Measurements from ENCODE around the gene FCGR2B. TPM values are rescaled to one million over a fixed set of nuclear protein-coding genes. Genes with fewer than 3 reads are reported as not detected.
"Not testable (repeated sequence)": the region's sequence is repeated elsewhere in the genome, so short reads cannot be mapped to it uniquely, and the experiment has no call there.

The FCGR2B gene
- total RNA-seq, 1 experiment from 2014 or later: not detected

DNA sequence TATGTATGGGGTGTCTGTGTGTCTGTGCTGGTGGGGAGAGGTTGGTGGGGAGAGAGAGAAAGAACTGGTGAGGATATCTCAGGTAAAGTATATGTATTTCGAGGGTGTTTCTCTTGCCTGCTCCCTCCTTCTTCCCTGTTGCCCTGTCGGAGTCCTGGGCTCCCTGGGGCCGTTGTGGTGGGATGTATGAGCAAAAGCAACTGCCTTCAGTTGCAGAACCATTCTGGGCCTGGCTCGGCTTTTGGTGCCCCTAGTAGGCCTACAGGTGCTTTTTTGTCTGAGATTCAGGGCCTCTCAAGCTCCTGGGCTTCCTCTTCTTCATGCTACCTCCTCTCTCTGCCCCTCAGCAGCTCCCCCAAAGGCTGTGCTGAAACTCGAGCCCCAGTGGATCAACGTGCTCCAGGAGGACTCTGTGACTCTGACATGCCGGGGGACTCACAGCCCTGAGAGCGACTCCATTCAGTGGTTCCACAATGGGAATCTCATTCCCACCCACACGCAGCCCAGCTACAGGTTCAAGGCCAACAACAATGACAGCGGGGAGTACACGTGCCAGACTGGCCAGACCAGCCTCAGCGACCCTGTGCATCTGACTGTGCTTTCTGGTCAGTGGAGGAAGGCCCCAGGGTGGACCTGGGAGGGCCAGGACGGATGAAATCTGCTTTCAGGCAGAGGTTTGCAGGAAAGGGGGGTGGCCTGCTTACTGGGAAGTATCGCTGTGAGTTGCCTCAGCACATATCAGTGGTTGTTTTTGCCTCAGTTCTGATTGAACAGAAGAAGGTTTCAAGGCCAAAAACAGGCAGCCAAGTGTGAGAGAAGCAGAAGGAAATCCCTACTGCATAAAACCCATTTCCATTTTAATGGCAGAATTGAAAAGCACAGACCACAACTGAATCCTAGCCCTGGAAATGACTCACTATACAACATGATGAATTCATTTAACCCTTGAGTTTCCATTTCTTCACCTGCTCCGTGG is 8.4 kb downstream of the FCGR2B start:
- not testable (repeated sequence) for ATAC-seq

DNA sequence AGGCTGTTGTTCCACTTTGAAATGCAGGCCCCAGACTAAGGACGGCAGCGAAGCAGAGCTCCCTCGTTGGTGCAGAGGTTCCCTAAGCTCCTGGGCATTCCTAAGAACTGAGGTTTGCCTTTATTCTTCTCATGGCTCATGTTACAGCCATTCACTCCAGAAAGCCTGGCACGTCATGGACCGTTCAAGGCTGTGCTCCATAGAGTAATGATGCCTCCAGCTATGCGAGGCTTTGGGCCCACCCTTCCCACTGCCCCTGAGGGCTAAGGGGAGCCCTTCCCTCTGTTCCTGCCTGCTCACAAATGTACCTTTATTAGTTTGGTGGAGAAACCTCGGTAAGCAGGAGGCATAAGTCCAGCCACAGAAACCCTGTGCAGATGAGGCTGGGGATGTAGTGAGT is 10.5 kb downstream of the FCGR2B start:
- H3K79me2 ChIP-seq (ENCODE audit: insufficient read depth, low read length); H3K36me3 ChIP-seq (ENCODE audit: control insufficient read depth in 1 of 2, insufficient read depth in 2 of 2, low read length in 2 of 2); RAD21 ChIA-PET (ENCODE audit: low non-redundant PET in 1 of 2, low total read pairs in 2 of 2, uncharacterized antibody in 2 of 2, unreplicated experiment in 2 of 2); CTCF ChIA-PET; BruUV-seq (replicated peaks); H3K9me2 ChIP-seq (ENCODE audit: insufficient read depth); H3K9ac ChIP-seq (ENCODE audit: low read length); H3K9me3 ChIP-seq (ENCODE audit: control insufficient read depth in 1 of 2, insufficient read depth in 1 of 2, low read depth in 1 of 2, low read length in 2 of 2); intact Hi-C loops (cut with micrococcal nuclease); POLR2A ChIA-PET; H3K4me2 ChIP-seq (ENCODE audit: low read length); ATAC-seq; H3K27me3 ChIP-seq (ENCODE audit: insufficient read depth, low read length); DNase-seq (ENCODE audit: low read depth, low spot score); H4K20me1 ChIP-seq (ENCODE audit: insufficient read depth); H3K27ac ChIP-seq (ENCODE audit: low read depth, low read length); H3K4me3 ChIP-seq (replicated peaks in 1 of 2; ENCODE audit: low read depth in 1 of 2, low read length in 2 of 2); H2AFZ ChIP-seq (ENCODE audit: low read depth, low read length, poor library complexity, severe bottlenecking); H3K4me1 ChIP-seq (ENCODE audit: control insufficient read depth in 1 of 2, insufficient read depth in 2 of 2, low read length in 2 of 2): not testable (repeated sequence)

More for the DNA sequence above, 8.4 kb downstream of the FCGR2B start:
- H3K9me3 ChIP-seq (ENCODE audit: control insufficient read depth in 1 of 2, insufficient read depth in 1 of 2, low read depth in 1 of 2, low read length in 2 of 2); H4K20me1 ChIP-seq (ENCODE audit: insufficient read depth); RAD21 ChIA-PET (ENCODE audit: low non-redundant PET in 1 of 2, low total read pairs in 2 of 2, uncharacterized antibody in 2 of 2, unreplicated experiment in 2 of 2); H3K27me3 ChIP-seq (ENCODE audit: insufficient read depth, low read length); intact Hi-C loops (cut with micrococcal nuclease); H3K4me2 ChIP-seq (ENCODE audit: low read length); H3K9me2 ChIP-seq (ENCODE audit: insufficient read depth); H2AFZ ChIP-seq (ENCODE audit: low read depth, low read length, poor library complexity, severe bottlenecking); H3K4me1 ChIP-seq (ENCODE audit: control insufficient read depth in 1 of 2, insufficient read depth in 2 of 2, low read length in 2 of 2); H3K36me3 ChIP-seq (ENCODE audit: control insufficient read depth in 1 of 2, insufficient read depth in 2 of 2, low read length in 2 of 2); CTCF ChIA-PET; H3K4me3 ChIP-seq (replicated peaks in 1 of 2; ENCODE audit: low read depth in 1 of 2, low read length in 2 of 2); H3K27ac ChIP-seq (ENCODE audit: low read depth, low read length); BruUV-seq (replicated peaks); DNase-seq (ENCODE audit: low read depth, low spot score); POLR2A ChIA-PET; H3K79me2 ChIP-seq (ENCODE audit: insufficient read depth, low read length); H3K9ac ChIP-seq (ENCODE audit: low read length): not testable (repeated sequence)

DNA sequence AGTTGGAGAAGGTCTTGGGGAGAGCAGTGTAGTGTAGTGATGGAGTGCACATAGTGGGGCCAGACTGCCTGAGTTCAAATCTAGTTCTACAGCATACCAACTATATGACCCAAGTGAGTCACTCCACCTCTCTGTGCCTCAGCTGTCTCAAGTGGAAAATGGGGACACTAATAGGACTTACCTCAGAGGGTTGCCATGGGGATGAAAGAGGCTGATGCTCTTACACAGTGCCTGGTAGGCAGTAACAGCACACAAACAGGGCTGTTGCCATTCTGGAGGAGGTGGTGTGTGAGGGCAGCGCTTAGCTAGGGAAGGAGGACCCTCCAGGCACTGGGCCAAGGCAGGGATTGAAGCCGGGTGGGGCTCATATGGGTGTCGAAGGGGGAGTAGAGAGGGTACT is 11.5 kb downstream of the FCGR2B start:
- H2AFZ ChIP-seq (ENCODE audit: low read depth, low read length, poor library complexity, severe bottlenecking); H3K9ac ChIP-seq (ENCODE audit: low read length); POLR2A ChIA-PET; H3K4me2 ChIP-seq (ENCODE audit: low read length); H3K79me2 ChIP-seq (ENCODE audit: insufficient read depth, low read length); H3K4me3 ChIP-seq (replicated peaks in 1 of 2; ENCODE audit: low read depth in 1 of 2, low read length in 2 of 2); CTCF ChIA-PET; H3K27ac ChIP-seq (ENCODE audit: low read depth, low read length); BruUV-seq (replicated peaks); H3K9me3 ChIP-seq (ENCODE audit: control insufficient read depth in 1 of 2, insufficient read depth in 1 of 2, low read depth in 1 of 2, low read length in 2 of 2); RAD21 ChIA-PET (ENCODE audit: low non-redundant PET in 1 of 2, low total read pairs in 2 of 2, uncharacterized antibody in 2 of 2, unreplicated experiment in 2 of 2); intact Hi-C loops (cut with micrococcal nuclease); H3K36me3 ChIP-seq (ENCODE audit: control insufficient read depth in 1 of 2, insufficient read depth in 2 of 2, low read length in 2 of 2); H3K4me1 ChIP-seq (ENCODE audit: control insufficient read depth in 1 of 2, insufficient read depth in 2 of 2, low read length in 2 of 2); H3K9me2 ChIP-seq (ENCODE audit: insufficient read depth); DNase-seq (ENCODE audit: low read depth, low spot score); H4K20me1 ChIP-seq (ENCODE audit: insufficient read depth); H3K27me3 ChIP-seq (ENCODE audit: insufficient read depth, low read length); ATAC-seq: not testable (repeated sequence)

DNA sequence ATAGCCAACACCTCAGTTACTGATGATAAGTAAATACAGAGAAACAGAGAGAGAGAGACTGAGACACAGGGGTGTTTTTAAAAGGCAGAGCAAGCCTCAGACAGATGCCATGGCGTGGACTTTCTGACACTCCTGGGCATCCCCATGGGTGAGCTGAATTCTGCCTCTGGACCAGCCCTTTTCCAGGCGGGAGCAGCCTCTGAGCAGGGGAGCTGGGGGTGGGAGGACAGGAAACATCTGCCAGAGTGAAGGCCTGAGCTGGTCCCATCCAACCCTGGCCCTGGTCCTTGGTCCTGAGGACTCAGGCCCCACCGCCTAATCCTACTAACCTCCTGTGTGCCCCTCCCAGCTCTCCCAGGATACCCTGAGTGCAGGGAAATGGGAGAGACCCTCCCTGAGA is 12.0 kb downstream of the FCGR2B start:
- H3K4me2 ChIP-seq (ENCODE audit: low read length); RAD21 ChIA-PET (ENCODE audit: low non-redundant PET in 1 of 2, low total read pairs in 2 of 2, uncharacterized antibody in 2 of 2, unreplicated experiment in 2 of 2); BruUV-seq (replicated peaks); H2AFZ ChIP-seq (ENCODE audit: low read depth, low read length, poor library complexity, severe bottlenecking); H3K4me3 ChIP-seq (replicated peaks in 1 of 2; ENCODE audit: low read depth in 1 of 2, low read length in 2 of 2); H3K9me3 ChIP-seq (ENCODE audit: control insufficient read depth in 1 of 2, insufficient read depth in 1 of 2, low read depth in 1 of 2, low read length in 2 of 2); H3K27ac ChIP-seq (ENCODE audit: low read depth, low read length); DNase-seq (ENCODE audit: low read depth, low spot score); H3K79me2 ChIP-seq (ENCODE audit: insufficient read depth, low read length); POLR2A ChIA-PET; H3K27me3 ChIP-seq (ENCODE audit: insufficient read depth, low read length); H3K36me3 ChIP-seq (ENCODE audit: control insufficient read depth in 1 of 2, insufficient read depth in 2 of 2, low read length in 2 of 2); H3K9ac ChIP-seq (ENCODE audit: low read length); intact Hi-C loops (cut with micrococcal nuclease); H3K9me2 ChIP-seq (ENCODE audit: insufficient read depth); H3K4me1 ChIP-seq (ENCODE audit: control insufficient read depth in 1 of 2, insufficient read depth in 2 of 2, low read length in 2 of 2); ATAC-seq; H4K20me1 ChIP-seq (ENCODE audit: insufficient read depth); CTCF ChIA-PET: not testable (repeated sequence)
